Osteoblast (primary cell): ENCODE results near the gene SNTG2. TPM values are rescaled to one million over a fixed set of nuclear protein-coding genes. Genes with fewer than 3 reads are reported as not detected.
A peak's percentile ranks its signal among the peaks of the same experiment; 100 is the strongest.

ENCODE experiments used
- DNase-seq: peaks from one replicate; pipeline ENCODE4 v3.0.0; 2011; ENCODE audit warnings: low spot score, mixed read lengths; ENCODE audit not compliant: insufficient read length; ENCODE audit errors: missing footprints
- H2AFZ ChIP-seq: 2 replicates; pipeline ENCODE4 v1.6.0; 2011; ENCODE audit warnings: mild to moderate bottlenecking, low read length
- H3K27ac ChIP-seq: 2 replicates; pipeline ENCODE4 v1.5.1; 2011; ENCODE audit warnings: mild to moderate bottlenecking, low read depth, low read length, moderate library complexity
- H3K27me3 ChIP-seq: 2 replicates; pipeline ENCODE4 v1.6.0; 2012; ENCODE audit warnings: mild to moderate bottlenecking, control low read depth, inconsistent platforms, low read length, moderate library complexity; ENCODE audit not compliant: insufficient read depth
- H3K36me3 ChIP-seq: 2 replicates; pipeline ENCODE4 v1.5.1; 2011; ENCODE audit warnings: mild to moderate bottlenecking, low read length, control low read depth, moderate library complexity; ENCODE audit not compliant: insufficient read depth
- H3K4me1 ChIP-seq: 2 replicates; pipeline ENCODE4 v1.5.1; 2011; ENCODE audit warnings: mild to moderate bottlenecking, low read length, control low read depth, moderate library complexity; ENCODE audit not compliant: insufficient read depth
- H3K4me2 ChIP-seq: 2 replicates; pipeline ENCODE4 v1.6.0; 2011; ENCODE audit warnings: mild to moderate bottlenecking, low read length; ENCODE audit not compliant: insufficient read depth
- H3K4me3 ChIP-seq: fragments of 200-600 bp; sonication (generic); 3 replicates; pipeline ENCODE4 v1.5.1; 2012; ENCODE audit warnings: mild to moderate bottlenecking, low read length, inconsistent platforms; ENCODE audit not compliant: insufficient read depth
- H3K79me2 ChIP-seq: 2 replicates; pipeline ENCODE4 v1.6.0; 2012; ENCODE audit warnings: mild to moderate bottlenecking, low read length, control low read depth, inconsistent platforms; ENCODE audit not compliant: insufficient read depth
- H3K9me3 ChIP-seq: 2 replicates; pipeline ENCODE4 v1.5.1; 2011; ENCODE audit warnings: low read depth, low read length, control low read depth
- H4K20me1 ChIP-seq: 2 replicates; pipeline ENCODE4 v1.6.0; 2012; ENCODE audit warnings: mild to moderate bottlenecking, low read length, control low read depth; ENCODE audit not compliant: insufficient read depth
- CTCF ChIP-seq: IDR thresholded peaks from 2 replicates; pipeline ENCODE4 v1.5.1; 2011; ENCODE audit warnings: mild to moderate bottlenecking, low read depth, low read length, moderate library complexity; ENCODE audit errors: extremely low read depth
- total RNA-seq: library from RNA; depleted of rRNA; stranded (reverse); fragments of >200 nt; gene quantifications from 2 replicates; pipeline ENCODE4 v1.2.3, GENCODE V29; 2012

The SNTG2 gene
- total RNA-seq, 1 donor: 1.4 TPM

GRCh38 chr2:933734-934295 lies 16.8 kb upstream of the SNTG2 start:
- no peak for TF ChIP-seq CTCF
- Histone ChIP-seq H2AFZ (no peak overlapping the region), H3K36me3 (no peaks in the 10 kb centered on the region), H3K9me3 (no peaks in the 10 kb centered on the region), H3K4me1 (peaks cover 17% of the 10 kb centered on the region), H4K20me1 (no peaks in the 10 kb centered on the region), H3K4me2 (no peak overlapping the region), H3K79me2 (no peaks in the 10 kb centered on the region), H3K27me3 (no peaks in the 10 kb centered on the region), H3K4me3 (no peak overlapping the region), H3K27ac (no peak overlapping the region)
- no peak for DNase-seq

GRCh38 chr2:937530-937929 lies 13.1 kb upstream of the SNTG2 start:
- Histone ChIP-seq H3K36me3 (no peaks in the 10 kb centered on the region), H3K27ac (peak overlapping the region; percentile 94), H4K20me1 (no peaks in the 10 kb centered on the region), H2AFZ (peak overlapping the region; percentile 63), H3K79me2 (no peaks in the 10 kb centered on the region), H3K9me3 (no peaks in the 10 kb centered on the region), H3K27me3 (no peaks in the 10 kb centered on the region), H3K4me2 (peak overlapping the region; percentile 74), H3K4me3 (peak overlapping the region; percentile 55), H3K4me1 (peaks cover 35% of the 10 kb centered on the region)
- DNase-seq: no peak
- TF ChIP-seq CTCF: no peak

- no peak for TF ChIP-seq CTCF
- Histone ChIP-seq H3K27ac (peak overlapping the region; percentile 94), H3K4me1 (peaks cover 35% of the 10 kb centered on the region), H4K20me1 (no peaks in the 10 kb centered on the region), H3K79me2 (no peaks in the 10 kb centered on the region), H3K4me2 (peak overlapping the region; percentile 74), H3K36me3 (no peaks in the 10 kb centered on the region), H3K27me3 (no peaks in the 10 kb centered on the region), H3K4me3 (peak overlapping the region; percentile 32), H2AFZ (no peak overlapping the region), H3K9me3 (no peaks in the 10 kb centered on the region)
- peak; percentile 89 for DNase-seq
Observed at GRCh38 chr2:938181-939005, 12.3 kb upstream of the SNTG2 start.

- peak; percentile 89 for DNase-seq
- H3K9me3 ChIP-seq: no peaks in the 10 kb centered on the region
- H3K4me2 ChIP-seq: peak overlapping the region; percentile 39
- H3K27me3 ChIP-seq: no peaks in the 10 kb centered on the region
- peak overlapping the region; percentile 94 for H3K27ac ChIP-seq
- TF ChIP-seq CTCF: no peak
- no peaks in the 10 kb centered on the region for H4K20me1 ChIP-seq
- H3K4me1 ChIP-seq: peaks cover 35% of the 10 kb centered on the region
- H3K4me3 ChIP-seq: no peak overlapping the region
- H3K79me2 ChIP-seq: no peaks in the 10 kb centered on the region
- H2AFZ ChIP-seq: no peak overlapping the region
- no peaks in the 10 kb centered on the region for H3K36me3 ChIP-seq
Observed at GRCh38 chr2:939936-940601, 10.6 kb upstream of the SNTG2 start.
